Stimulated activated CD8-positive, alpha-beta memory T cell treated with anti-CD3 and anti-CD28 coated beads, Interleukin-7, amount 100 ng/mL, for 24 hours (primary cell): ENCODE results near the gene MEF2D.

Source experiments
- DNase-seq: peaks from one replicate; pipeline ENCODE4 v3.0.0-alpha.2; 2020; ENCODE audit warnings: low read depth

The MEF2D gene

DNA sequence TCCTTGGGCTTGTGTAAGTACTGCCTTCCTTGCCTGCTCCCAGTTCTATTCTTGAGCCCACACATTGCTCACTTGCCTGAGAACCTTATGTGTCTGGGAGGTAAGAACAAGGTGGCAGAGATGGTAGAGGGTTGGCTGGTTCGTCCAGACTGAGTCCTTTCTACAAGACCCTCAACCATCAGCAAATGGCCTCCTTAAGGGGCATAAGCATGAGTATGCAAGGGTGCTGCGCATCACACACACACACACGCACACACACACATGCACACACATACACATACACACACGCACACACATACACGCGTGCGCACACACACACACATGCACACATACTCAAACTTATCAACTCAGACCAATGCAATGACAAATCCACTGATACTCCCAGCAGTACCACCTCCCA lies 74.6 kb downstream of the MEF2D start:
- DNase-seq: no peak

DNA sequence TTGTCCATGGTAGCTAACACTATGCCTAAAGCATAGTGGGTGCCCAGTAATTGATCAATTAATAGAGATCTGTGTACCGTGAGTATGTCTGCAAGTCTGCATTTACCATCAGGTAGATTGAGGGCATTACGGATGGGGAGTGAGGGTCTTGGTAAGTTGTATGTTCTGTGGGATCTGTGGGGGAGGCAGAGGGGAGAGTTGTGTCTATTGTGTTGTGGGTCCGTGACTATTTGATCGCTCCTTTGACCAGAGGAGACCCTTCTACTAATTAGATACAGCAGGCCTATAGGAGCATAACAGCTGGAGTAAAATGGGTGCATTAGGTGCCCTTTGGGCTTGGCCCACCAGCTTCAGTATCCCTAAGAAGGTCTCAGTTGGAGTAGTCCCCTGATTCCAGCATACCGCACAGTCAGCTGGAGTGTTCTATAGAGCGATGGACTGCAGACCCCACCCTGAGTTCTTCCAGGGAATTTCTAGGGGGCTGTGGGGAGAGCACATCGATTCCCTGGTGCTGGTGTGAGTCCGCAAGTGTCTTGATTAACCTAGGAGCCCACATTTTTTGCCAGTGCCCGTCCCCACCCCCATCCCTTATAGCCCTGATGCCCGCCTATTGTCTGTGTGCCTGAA lies 75.7 kb downstream of the MEF2D start:
- no peak for DNase-seq

DNA sequence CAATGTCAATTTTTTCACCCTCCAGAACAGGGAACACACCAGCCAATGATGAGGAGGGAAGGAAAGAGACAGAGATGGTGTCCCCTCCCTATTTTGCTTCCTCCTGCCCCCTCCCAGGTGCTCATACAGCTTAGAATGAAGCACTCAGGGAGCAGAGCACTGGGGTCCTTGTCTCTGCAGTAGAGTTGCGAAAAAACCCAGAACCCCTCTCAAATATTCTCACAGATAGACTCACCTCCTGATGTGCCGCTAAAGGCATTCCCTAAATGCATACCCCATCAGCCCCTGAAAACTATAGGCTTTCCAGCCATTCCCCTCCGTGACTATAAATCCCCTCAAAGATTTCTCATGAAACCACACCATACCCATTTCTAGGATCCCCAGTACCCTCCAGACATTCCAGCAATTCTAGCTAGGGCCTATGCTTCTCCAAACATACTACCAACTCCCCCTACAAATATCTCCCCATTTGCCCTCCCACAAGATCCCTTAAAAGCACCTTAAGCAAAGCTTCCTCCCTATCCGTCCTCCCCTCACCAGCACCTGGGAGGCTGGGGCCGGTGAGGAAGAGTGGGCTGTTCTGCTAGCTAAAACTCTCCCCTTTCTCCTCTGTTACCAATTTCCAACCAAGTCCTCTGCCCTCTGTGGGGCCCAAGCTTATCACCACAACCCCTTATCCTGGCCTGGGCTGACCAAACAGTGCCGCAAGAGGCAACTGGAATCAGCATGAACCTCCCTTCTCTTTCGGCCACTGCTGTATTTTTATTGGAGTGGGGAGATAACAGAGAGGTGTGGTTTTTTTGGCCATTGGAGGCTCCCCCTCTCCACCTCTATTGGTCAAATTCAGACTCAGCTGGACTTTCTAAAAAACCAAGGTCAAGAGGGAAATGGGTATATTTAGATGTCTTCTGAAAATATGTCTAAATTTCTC lies 76.9 kb downstream of the MEF2D start:
- no peak for DNase-seq

DNA sequence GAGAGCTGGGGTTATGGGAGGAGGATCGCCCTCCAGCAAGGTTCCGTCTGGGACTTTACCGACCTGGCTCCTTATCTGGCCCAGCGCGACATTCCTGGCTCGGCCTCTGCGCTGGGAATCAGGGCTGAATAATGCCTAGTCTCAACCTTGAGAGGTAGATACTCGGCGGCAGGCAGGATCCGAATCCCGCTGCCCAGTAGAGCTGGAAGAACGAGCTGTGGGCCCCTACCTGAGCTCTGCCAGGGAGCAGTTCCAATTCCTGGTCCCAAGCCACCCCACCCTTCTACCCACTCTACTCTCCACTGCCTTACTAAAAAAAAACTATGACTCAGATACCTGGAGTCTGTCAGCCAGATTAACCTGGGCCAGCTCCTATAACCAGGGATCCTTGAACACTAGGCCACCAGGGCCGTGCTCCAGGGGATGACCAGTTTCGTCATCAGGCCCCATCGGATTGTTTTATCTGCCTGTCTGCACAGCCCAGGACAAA lies 77.9 kb downstream of the MEF2D start:
- DNase-seq: no peak

DNA sequence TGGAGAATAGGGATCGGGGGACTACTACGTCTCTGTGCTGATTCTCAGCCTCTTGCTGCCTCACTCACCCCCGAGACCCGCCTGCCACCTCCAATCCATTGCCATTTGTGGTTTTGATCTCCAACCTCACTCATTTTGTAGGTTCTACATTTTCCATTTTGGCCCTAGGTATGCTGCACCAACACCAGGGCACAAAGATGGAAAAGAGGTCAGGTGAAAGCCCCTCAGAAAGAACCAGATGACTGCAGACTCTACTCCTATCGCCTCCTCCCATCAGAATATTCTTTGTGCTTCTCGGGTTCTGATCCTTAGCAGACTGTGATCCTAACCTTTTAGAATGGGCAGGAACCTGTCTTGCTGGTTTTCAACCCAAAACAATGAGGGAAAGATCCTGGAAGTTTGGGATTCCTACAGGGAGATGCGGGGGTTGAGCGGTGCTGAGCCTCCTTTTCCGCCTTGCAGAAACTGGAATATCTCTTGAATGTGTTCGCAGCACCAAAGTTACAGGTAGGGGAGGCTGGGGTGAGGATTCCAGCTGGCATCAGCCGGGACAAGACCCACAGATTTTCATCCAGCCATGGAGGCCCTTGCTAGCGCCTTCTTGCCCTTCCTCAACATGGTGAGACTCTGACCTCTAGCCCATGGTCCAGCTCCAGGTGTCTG lies 78.5 kb downstream of the MEF2D start:
- no peak for DNase-seq

DNA sequence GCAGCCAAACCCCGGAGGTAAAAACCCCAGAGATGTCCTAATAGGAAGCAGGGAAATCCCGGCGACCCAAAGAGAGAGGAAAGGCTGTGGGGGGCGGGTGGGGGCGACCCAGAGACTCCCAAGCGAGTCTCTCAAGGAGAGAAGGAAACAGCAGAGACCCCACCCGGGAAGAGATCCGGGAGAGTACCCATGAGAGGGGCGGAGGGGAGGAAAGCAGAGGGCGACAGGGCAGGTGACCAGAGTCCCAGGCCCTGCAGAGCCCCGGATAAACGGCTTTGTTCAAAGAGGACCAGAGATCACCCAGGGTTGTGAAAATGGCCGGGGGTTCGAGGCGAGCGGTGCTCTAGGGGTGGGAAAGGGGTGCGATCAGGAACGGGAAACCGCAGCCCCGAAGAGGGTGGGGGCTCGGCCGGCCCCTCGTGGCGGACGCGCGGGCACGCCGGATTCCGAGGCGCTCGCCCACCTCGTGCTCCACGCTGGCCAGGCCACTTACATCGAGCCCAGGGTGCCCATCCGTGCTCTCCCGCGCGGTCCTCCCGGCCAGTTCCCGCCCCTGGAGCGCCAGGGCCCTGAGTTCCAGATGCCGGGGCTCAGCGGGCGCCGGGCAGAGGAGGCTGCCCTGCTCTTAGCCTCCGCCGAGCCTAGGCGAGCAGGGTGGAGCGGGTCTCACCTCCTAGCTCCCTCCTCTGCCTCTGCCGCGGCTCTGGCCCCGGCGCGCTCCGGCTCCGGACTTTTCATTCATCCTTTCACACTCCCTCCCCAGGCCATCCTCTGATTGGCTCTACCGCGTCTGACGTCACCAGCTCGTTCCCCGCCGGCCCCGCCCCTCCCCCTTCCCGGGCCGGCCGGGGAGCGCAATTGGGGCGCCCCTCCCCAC lies 79.3 kb downstream of the MEF2D start:
- peak; percentile 47 for DNase-seq

DNA sequence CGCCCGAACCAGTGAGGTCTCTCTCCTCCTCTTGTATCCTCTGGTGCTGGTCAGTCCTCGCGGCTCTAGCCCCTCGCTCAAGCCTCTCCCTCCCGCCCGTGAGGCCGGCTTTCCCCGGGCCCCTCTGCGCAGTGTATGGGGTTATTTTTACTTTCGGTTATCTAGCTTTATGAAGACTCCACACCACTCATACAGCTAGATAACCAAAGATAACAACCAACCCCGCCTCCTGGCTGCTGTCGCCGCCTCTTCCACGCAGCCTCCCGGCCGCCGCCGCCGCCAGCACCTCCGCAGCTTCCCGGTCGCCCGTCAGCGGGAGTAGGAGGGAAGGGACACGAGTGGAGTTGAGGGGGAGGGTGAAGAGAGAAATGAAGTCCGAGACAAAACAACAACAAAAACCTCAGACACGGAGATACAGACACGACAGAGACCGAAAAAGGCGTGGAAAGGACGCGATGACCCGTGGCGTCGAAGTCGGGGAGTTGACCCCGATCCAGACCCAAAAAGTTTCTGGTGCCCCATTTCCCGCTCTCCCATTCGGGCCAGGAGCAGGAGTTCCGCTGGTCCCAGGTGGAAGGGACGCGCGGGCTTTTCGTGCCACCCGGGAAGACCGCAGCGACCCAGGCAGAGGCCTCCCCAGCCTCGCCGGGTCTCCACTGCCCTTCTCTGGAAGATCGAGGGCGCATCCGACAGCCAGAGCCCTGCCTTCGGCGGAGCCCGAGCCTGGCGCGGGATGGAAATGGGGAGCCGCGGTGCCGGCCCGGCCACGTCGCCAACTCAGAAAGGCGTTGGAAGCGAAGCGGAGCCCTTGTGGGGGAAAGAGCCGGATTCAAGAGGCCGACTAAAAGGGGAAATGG lies 80.1 kb downstream of the MEF2D start:
- DNase-seq: peak; percentile 9

DNA sequence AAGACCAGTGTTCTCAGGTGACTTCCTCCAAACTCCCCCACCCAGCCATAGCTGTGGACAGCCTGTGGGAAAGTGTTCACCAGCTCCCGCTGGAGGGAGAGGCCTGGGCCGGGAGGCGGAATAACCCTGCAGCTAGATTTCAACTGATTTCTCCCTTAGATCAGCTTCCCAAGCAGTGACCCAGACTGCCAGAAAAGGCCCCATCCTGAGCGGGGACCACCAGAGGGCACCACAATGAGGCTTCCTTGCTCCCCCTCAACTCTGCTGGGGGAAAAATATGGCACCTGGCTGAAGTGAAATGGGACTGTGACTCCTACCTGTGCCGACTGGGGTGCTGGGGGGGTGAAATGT lies 80.7 kb downstream of the MEF2D start:
- DNase-seq: peak; percentile 15

DNA sequence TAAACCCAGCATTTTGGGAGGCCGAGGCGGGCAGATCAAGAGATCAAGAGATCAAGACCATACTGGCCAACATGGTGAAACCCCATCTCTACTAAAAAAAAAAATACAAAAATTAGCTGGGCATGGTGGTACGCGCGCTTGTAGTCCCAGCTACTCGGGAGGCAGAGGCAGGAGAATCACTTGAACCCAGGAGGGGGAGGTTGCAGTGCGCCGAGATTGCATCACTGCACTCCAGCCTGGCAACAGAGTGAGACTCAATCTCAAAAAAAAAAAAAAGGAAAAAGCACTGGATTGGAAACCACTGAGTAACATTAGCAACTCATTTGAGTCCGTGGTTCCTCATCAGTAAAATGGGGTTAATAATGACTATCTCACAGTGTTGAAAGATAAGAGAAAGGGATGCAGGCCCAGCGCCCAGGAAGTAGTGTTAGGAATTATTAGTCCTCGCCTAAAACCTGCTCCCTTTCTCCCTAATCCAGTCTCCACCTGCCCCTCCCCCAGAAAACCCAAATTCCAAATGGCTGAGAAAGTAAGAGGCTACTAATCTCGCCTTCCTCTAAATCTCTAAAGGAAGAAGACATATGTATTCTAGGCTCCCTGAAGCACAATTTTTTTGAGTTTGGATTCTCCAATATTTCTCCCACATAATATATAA lies 82.0 kb downstream of the MEF2D start:
- no peak for DNase-seq

DNA sequence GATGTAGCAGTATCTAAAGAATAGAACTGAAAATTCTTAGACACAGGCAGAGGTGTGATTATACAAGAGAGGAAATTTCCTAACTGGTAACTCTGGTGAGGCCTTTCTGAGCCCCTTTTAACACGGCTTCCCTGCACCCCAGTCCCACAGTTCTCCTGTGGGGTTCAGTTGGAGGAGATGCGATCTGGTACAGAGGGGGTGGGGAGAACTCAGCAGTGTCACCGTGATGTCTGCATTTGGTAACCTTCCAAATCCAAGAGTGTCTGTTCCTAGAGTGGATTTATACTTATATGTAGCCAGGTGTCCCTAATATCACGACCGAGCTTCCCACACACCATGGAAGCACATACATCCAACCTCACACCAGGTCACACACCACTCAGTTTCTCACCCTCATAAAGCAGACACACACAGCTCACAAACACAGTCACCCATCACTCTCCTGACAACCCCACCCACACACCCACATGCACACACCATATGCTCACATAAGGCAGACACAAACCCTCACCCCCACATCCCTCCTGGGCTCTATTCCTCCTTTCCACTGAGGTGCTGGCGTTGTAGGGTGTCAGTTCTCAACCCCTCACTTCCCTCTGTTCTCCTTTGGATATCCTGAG lies 83.1 kb downstream of the MEF2D start:
- no peak for DNase-seq

DNA sequence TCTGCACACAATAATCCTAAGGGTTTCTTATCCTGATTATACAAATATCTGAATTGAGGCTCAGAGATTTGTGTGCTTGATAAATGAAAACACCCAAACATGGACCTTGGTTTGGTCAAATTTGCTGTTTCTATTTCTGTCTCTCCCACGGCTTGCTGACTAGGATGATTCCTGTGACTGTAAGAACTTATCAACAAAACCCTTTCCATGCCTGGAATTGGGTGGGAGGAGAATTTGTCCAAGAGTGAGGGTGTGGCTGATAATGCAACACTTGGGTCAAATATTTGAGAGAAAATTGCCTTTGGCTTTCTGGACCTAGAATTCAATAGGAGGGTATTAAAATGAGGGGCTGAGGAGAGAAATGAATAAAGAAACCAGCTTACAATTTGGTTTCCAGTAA lies 83.6 kb downstream of the MEF2D start:
- DNase-seq: no peak

DNA sequence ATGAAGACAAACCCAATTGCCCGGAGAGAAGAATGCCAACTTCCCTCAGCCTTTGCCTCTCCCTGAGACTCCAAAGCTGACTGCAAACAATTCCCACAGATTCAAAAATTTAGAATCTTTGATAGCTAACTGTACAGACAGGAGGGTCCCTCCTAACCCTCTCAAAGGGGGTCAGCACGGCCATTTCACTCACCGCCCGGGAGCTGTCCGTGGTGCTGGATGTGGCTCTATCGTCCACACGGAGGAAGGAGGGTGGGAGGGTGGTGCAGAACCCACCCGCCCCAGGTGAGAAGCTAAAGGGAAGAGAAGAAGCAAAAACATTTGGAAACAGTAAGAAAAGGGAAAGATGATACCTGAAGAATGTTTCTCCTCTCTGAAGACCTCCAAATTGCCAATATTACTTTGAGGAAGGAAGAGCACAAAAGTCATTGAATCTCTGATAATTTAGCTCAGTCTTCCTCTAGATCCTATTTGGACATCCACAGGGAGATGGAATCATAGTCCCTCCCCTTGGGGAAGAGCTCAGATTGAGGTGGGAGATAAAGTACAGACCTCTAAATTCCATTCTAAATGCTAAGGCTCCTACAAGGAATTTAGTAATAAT lies 86.0 kb downstream of the MEF2D start:
- DNase-seq: no peak
